ENCODE measurements around the gene ELMOD1. TPM values are rescaled to one million over a fixed set of nuclear protein-coding genes. Genes with fewer than 3 reads are reported as not detected.

The ELMOD1 gene
- total and polyA plus RNA-seq, 4 donors = 0.14 to 0.42 TPM; not detected in 2

GRCh38 chr11:107677924-107678631 is 87.1 kb downstream of the ELMOD1 start:
- DNase-seq (ENCODE audit: low spot score) = no peak
- WGBS = 85% methylated on average over 7 of the region's 7 CpGs

GRCh38 chr11:107678632-107678971 is 87.7 kb downstream of the ELMOD1 start:
- no peak for TF ChIP-seq EGR1 (IDR thresholded peaks at IDR 0.05; ENCODE audit: low read depth in 2 of 2)
- TF ChIP-seq NR2F2 (IDR thresholded peaks at IDR 0.05) = no peak
- TF ChIP-seq HNF4G (IDR thresholded peaks at IDR 0.05) = no peak
- no peak for TF ChIP-seq RAD21 (IDR thresholded peaks at IDR 0.05)
- TF ChIP-seq FOXA2 (IDR thresholded peaks at IDR 0.05) = no peak
- no peak for TF ChIP-seq YY1 (IDR thresholded peaks at IDR 0.05)
- TF ChIP-seq REST (IDR thresholded peaks at IDR 0.05) = no peak
- no peak for TF ChIP-seq ZBTB33 (IDR thresholded peaks at IDR 0.05)
- no peak for TF ChIP-seq GABPA (IDR thresholded peaks at IDR 0.05 in 1 of 2, conservative IDR thresholded peaks at IDR 0.05 in 1 of 2)
- TF ChIP-seq FOXA1 (IDR thresholded peaks at IDR 0.05) = no peak
- no peak for TF ChIP-seq HNF4A (conservative IDR thresholded peaks at IDR 0.05)
- no peak for TF ChIP-seq ATF3 (IDR thresholded peaks at IDR 0.05)
- TF ChIP-seq JUND (IDR thresholded peaks at IDR 0.05) = no peak
- no peak for TF ChIP-seq SP1 (IDR thresholded peaks at IDR 0.05)
- TF ChIP-seq MAX (IDR thresholded peaks at IDR 0.05) = no peak
- TF ChIP-seq CTCF (IDR thresholded peaks at IDR 0.05; ENCODE audit: low read depth, low read length, missing input control) = no peak
- TF ChIP-seq TAF1 (conservative IDR thresholded peaks at IDR 0.05) = no peak
- no peaks in the 10 kb centered on the region for H3K9me3 ChIP-seq (ENCODE audit: control insufficient read depth in 4 of 4, low read length in 3 of 4)
- DNase-seq (ENCODE audit: low spot score) = no peak
- H3K27me3 ChIP-seq (ENCODE audit: control insufficient read depth in 4 of 4, insufficient read depth in 4 of 4, low read length in 3 of 4) = no peaks in the 10 kb centered on the region
- H3K4me3 ChIP-seq (ENCODE audit: low read depth in 1 of 3, low read length in 3 of 3) = no peak overlapping the region
- H3K4me1 ChIP-seq (ENCODE audit: control insufficient read depth in 4 of 4, insufficient read depth in 4 of 4, low read length in 3 of 4) = no peaks in the 10 kb centered on the region
- no peak overlapping the region for H3K27ac ChIP-seq (ENCODE audit: low read depth in 1 of 2, low read length in 2 of 2)
- H3K36me3 ChIP-seq (ENCODE audit: control insufficient read depth in 4 of 4, insufficient read depth in 3 of 4, low read depth in 1 of 4, low read length in 3 of 4) = no peaks in the 10 kb centered on the region
- WGBS = 77% methylated on average over 6 of the region's 6 CpGs
- no peak overlapping the region for H3K9ac ChIP-seq (ENCODE audit: low read depth in 1 of 2, low read length in 2 of 2)

More at GRCh38 chr11:107677924-107678631, 87.1 kb downstream of the ELMOD1 start:
- Histone ChIP-seq H3K27me3 (ENCODE audit: control insufficient read depth in 4 of 4, insufficient read depth in 4 of 4, low read length in 3 of 4) (no peaks in the 10 kb centered on the region), H3K9me3 (ENCODE audit: control insufficient read depth in 4 of 4, low read length in 3 of 4) (no peaks in the 10 kb centered on the region), H3K36me3 (ENCODE audit: control insufficient read depth in 4 of 4, insufficient read depth in 3 of 4, low read depth in 1 of 4, low read length in 3 of 4) (no peaks in the 10 kb centered on the region), H3K9ac (ENCODE audit: low read depth in 1 of 2, low read length in 2 of 2) (no peak overlapping the region), H3K27ac (ENCODE audit: low read depth in 1 of 2, low read length in 2 of 2) (no peak overlapping the region), H3K4me1 (ENCODE audit: control insufficient read depth in 4 of 4, insufficient read depth in 4 of 4, low read length in 3 of 4) (no peaks in the 10 kb centered on the region), H3K4me3 (ENCODE audit: low read depth in 1 of 3, low read length in 3 of 3) (no peak overlapping the region)
- TF ChIP-seq RXRA (IDR thresholded peaks at IDR 0.05) (no peak), YY1 (IDR thresholded peaks at IDR 0.05) (no peak), FOXA2 (IDR thresholded peaks at IDR 0.05) (no peak), TAF1 (conservative IDR thresholded peaks at IDR 0.05) (no peak)
